ENCODE data around the gene CEBPE.
"Not testable (repeated sequence)": the region's sequence is repeated elsewhere in the genome, so short reads cannot be mapped to it uniquely, and the experiment has no call there.

Gene CEBPE

DNA sequence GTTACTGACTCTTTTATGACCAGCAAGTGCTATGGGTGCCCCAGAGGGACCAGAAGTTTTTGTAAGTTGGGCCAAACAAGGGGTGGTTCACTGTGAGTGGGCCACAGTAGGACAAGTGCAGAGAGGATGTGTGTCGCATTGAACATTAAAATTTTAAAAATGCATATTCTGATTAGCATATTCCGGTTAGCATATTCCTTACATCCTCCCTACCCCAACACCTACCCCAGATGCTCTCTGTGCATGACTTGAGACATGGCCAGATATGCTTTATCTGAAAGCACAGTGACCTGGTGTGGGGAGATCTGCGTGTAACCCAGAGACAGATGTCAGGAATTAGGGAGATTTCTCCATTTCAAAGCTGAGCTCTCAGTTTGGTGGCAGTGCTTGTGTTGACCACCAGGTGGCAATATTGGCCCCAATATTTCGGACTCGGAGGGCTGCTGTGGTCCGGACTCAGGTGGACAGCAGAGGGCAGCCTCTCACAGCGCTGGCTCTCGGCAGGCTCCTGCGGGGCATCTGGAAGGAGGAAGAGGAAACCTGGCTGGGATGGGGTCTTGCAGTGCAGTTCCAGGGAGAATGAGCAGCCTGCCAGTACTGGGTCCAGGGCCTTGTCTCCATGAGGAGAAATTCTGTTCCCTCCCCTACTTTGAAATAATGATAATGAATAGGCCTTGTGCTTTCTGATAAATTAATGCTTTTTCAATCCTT, 1.6 kb upstream of the CEBPE start:
- peak; percentile 79 for DNase-seq

DNA sequence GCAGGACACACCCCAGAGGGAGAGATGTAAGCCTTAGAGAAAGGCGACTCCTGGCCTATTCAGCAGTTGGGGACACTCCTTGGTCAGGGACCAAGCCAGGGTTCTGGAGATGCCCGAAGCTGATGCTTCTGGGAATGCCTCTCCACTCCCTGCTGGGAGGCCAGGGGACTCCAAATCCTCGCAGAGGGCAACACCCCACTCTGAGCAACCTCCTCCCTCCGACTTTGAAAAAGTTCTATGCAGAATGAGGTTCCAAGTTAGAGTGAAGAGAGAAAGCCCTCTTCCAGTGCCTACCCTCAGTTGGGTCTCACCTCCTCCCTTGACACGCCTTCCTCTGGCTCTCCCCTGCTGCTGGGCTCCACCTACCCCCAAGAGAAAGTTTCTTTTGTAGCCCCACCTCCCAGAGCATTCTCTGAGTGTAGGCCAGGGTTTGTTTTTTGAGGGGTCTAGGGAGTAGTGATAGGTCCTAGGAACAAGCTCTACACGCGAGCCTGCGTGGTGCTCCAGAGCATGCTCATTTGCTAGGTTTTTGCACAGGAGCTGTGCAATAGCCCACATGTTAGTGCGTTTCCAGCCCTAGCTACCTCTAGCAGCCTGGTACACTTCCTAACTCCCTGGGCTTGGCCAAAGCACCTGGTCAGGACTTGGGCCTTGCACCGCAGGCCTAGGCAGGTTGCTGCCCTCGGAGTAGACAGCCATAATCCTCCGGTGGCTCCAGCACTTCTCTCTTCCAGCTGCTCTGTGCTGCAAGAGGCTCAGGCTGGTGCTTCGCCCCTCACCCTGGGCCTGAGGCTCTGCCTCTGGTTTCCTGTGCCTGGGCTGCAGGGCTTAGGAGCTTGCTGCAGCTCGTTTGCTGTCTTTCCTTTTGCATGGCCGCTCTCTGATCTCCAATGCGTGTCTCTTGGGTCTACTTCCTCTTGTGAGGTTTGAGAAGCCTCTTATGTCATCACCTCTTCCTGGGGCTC, 590 bp upstream of the CEBPE start:
- DNase-seq, result peak; percentile 84

DNA sequence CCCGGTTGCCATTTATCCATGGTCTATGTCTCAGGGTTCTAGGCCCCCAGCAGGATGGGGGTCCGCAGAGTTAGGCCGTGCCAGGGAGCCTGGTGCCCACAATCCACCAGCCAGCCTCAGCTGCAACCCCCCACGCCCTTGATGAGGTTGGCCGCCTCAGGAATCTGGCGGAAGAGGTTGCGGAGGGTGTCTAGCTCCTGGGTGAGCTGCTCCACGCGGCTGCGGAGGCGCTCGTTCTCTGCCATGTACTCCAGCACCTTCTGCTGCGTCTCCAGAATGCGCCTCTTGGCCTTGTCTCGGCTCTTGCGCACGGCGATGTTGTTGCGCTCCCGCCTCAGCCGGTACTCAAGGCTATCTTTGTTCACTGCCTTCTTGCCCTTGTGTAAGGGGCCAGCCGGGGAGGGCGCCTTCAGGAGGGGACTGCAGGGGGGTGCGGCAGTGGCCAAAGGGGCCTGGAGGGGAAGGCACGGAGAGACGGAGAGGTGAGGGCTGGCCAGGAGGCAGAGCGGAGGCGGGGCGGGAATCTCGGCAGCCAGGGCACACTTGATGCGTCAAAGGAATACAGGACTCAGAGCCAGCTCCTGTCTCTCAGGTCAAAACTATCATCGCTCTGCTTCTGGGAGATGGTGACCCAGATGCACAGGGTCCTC, 1.6 kb downstream of the CEBPE start:
- no peak for DNase-seq

DNA sequence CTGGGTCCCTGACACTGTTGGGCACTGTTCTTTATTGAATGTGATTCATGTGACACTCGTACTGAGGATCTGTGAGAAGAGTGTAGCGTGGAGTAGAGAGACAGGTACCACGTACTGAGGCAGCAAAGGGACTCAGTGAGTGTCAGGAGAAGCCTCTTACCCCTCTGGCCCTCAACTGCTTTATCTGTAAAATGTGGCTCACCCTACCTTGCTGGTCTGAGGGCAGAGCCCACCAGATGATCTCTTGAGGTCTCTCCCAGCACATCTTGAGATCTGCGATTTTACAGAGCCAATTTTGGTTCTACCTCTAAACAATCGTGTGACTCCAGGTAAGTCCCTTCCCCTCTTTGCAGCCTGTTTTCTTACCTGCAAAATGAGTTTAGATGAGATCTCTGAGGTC, 3.1 kb downstream of the CEBPE start:
- DNase-seq, result no peak

DNA sequence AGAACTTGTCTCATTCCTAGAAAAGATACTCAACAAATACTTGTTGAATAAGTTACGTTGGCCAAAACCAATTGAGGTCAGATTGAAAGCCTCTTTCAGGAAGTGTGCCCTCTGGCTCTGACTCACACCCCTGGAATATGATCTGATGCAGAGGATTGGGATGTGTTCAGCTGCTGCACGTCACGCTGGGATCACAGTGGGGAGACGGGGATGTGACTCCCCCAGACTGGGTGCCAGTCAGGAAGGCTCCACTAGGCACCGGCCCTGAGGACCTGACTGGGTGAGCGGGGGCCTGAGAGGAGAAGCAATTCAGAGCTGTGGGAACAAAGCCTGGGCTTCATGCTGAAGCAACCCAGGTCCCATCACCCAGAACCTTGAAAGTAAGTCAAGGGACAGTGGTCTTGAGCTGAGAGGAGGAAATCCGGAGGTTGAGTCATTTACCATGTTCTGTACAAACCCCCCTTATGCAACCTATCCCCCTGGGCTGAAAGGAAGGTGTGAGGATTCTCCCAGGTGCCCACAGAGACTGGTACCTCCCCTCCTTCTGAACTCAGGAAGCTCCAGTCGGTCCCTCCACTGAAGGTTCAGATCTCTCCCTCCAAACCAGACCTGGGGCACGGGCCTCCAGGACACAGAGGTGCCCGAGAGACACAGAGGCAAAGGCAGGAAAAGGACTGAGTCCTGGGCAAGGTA, 3.9 kb downstream of the CEBPE start:
- DNase-seq, result no peak

DNA sequence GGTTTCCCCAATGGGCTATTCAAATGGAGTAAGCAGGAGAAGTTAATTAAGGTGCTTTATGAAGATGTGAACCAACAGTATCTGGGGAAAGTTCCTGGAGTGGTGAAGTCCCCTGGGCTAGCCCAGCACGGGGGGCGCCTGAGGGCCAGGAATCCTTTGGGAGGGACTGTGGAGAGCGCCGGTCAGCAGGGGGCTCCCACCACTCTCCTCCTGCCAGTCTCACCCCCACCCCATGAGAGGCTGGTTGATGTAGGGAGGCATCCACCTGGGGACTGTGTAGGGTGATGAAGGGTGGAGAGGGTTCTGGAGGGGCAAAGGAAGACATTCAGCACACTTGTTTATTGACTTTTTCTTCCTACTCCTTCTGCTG, 4.4 kb downstream of the CEBPE start:
- DNase-seq, result no peak

DNA sequence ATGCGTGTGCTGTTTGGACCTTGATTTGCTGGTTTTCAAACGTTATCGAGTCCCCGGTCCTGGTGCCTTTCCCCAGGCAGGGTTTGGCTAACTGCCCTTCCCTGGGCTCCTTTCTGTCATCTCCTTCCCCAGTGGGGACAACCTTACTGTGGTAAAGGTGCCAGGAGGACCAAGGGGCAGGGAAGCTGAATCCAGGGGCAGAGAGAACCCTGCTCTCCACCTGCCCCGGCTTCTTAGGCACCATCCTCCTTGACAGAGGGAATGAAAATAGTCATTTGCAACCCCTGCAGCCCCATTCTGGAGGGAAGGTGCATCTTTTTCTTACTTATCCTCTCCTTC, 5.0 kb downstream of the CEBPE start:
- DNase-seq, result no peak

DNA sequence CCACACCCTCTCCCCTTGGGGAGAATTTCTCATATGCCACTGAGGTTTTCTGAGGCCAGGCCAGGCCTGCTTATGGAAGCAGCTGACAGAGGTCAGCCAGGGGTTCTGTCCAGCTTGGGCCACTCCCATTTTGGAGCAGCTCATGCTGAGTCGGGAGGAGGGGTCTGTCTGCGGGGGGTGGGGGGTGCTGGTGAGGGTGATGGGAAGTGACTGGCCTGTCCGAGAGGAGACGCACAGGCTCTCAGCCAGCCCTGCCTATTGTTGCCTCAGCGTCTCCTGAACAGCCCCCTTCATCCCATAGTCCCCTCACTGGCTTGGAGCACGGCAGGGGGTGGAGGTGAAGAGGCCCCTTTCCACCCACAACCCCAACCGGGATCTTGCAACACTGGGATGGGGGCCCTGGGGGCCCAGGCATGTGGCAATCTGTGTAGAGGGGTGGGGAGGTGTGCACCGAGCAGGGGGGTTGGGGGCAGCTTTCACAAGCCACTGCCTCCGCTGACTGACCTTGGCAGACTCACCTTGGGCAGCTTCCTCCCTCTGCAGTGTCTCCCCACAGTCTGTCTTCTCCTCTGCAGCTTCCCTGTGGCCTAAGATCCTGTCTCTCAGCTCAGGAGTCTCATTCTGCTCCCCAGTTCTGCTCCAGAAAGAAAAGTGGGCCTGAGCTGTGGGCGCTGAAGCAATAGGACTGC, 5.5 kb downstream of the CEBPE start:
- DNase-seq, result no peak

DNA sequence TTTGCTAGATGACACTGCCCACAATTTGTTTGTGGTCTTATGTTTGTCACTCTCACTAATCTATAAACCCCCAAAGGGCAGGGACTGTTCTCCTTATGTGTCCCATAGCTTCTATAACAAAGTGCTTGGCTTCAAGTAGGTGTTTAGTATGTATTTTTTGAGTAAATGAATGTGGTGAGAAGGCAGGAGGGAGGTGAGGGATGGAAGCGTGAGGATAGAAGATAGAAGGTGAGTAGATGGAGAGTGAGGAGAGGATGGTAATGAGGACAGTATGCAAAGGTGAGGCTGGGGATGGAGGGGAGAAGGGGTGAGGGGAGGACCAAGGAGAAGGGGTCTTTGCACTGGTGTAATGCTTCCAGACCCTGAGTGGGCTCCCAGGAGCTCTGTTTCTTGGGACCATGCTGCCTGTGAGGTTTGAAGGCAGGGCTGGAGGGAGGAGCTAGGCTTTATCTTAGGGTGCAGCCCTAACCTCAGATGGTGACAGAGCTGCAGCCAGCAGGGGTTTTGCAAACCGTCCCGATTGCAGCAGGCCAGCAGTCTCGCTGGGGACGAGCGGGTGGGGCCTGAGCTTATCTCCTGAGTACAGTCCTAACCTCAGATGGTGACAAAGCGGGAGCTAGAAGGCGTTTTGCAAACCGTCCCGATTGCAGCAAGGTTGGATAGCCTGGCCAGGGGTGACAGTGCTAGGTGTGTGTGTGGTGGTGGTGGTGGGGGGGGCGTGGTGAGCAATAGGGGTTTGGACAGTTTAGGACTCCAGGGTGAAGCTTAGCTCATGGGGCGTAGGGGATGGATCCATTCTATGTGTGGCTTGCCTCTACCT, 6.5 kb downstream of the CEBPE start:
- no peak for DNase-seq

DNA sequence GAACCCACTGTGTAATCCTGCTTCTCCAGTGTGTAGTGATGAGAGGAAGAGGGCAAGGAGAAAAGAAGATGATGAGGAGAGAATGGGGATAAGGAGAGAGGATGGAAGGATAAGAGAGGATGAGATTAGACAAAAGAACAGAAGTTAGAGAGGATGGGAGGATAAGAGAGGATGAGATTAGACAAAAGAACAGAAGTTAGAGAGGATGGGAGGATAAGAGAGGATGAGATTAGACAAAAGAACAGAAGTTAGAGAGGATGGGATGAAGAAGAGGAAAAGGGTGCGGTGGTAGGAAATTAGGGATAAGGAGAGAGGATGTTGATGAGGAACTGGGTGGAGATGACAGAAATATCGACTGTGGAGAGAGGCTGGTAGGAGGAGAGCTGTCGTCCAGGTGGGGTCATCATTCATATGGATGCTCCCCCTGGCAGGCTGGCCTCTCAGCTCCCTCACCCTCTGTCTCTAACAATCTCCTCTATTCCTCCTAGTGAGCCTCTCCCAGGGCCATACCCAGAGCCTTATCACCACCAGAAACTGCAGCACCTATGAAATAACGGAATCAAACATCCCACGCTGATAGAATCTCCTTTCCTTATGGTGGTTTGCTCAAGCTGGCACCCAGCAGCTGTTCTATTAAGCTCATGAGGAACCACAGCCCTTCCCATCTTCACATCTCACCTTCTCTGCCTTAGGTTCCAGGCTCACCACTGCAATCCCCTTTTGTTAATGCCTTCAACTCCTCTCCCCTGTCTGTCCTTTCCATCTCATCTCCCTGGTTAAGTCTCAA, 8.3 kb downstream of the CEBPE start:
- DNase-seq, result no peak

DNA sequence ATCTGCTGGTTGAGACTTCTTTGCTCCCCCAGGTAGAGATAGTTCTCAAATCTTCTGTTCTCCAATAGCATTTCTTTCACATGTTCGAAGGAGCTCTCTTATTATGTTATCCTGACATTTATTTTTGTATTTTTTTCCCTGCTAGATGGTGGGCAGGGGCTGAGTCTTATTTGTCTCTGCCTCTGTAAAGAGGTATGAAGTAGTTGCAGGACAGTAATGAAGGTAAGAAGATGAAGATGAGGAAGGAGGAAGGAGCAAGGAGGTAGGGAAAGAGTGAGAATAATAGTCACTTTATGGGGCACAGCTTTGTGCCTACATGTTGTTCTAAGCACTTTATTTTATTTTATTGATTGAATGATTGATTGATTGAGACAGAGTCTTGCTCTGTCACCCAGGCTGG, 9.3 kb downstream of the CEBPE start:
- no peak for DNase-seq

DNA sequence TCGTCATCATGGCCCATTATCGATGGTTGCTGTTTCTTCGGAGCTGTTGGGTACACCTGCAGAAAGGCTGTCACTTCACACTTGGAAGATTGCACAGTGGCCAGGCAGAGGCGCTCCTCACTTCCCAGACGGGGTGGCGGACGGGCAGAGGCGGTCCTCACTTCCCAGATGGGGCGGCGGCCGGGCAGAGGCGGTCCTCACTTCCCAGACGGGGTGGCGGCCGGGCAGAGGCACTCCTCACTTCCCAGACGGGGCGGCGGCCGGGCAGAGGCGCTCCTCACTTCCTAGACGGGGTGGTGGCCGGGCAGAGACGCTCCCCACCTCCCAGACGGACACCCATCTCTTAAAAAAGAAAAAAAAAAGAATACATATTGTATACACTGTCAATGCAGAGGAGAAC, 10.9 kb downstream of the CEBPE start:
- not testable (repeated sequence) for DNase-seq

DNA sequence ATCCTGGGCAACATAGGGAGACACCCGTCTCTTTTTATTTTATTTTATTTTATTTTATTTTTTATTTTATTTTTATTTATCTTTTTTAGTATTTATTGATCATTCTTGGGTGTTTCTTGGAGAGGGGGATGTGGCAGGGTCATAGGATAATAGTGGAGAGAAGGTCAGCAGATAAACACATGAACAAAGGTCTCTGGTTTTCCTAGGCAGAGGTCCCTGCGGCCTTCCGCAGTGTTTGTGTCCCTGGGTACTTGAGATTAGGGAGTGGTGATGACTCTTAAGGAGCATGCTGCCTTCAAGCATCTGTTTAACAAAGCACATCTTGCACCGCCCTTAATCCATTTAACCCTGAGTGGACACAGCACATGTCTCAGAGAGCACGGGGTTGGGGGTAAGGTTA, 11.4 kb downstream of the CEBPE start:
- not testable (repeated sequence) for DNase-seq

DNA sequence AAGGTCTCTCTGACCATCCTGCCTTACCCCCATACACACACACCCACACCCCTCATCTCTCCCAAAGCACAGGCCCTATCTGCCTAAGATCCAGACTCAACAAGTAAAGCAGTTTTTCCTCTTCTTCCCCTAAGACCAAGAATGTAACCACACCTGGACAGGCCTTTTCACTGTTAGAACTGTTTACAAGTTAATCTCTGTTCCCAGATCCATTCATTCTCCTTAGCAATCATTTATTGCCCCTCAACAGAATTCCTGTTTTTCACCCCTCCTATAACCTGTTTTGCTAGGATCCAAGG, 12.4 kb downstream of the CEBPE start:
- no peak for DNase-seq

DNA sequence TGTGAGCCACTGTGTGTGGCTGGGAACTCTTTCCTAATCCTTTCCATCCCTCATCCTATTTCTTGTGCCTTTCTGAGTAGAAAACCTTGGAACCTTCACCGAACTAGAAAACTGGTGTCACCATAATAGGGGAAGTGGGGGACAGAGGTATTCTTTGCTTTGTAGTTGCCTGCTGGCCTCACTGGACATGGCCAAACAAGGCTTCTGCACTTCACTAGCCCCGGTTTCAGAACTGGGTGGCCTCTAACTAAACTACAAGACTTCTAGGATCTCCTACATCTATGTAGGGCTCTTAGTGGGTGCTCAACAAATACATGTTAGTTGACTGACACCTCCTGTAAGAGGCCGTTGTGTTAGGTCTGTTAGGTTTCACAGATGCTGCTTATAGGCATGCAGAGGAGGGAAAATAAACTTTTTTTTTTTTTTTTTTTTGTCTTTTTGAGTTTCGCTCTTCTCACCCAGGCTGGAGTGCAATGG, 13.7 kb downstream of the CEBPE start:
- DNase-seq, result no peak

DNA sequence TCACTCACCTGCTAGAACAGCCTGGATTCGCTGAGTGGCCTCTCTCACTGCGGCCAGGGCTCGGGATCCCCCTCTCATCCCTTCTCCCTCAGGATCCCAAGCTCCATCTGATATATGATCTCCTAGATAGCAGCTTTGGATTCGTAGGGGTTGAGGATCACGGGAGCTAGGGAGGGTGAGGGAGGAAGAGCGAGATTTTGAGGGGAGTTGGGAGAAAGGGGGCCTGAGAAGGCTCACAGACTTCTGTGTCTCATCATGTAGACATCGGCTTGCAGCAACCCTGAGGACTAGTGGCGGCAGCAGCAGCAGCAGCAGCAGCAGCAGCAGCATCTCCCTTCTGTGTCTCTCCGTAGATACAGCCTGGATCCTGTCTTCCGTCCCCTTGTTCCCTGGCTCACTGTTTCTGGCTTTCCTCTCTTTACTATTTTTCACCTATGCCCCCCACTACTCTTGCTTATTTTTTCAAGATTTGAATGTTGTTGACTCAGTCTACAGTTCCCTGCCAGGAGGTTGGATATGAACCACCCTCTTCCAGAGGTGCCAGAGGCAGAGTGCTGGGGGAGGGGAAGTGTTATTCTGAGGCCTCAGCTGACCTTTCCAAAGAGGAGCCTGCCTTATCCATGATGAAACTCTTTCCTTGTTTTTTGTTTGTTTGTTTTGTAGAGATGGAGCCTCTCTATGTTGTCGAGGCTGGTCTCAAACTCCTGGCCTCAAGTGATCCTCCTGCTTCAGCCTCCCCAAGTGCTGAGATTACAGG, 14.3 kb downstream of the CEBPE start, which contains the start of gene CIROP:
TSS of gene CIROP (minus strand) at position 399 of the 757 bp plus-strand sequence. CDS start at position 330, 69 bp downstream.
- no peak for DNase-seq

DNA sequence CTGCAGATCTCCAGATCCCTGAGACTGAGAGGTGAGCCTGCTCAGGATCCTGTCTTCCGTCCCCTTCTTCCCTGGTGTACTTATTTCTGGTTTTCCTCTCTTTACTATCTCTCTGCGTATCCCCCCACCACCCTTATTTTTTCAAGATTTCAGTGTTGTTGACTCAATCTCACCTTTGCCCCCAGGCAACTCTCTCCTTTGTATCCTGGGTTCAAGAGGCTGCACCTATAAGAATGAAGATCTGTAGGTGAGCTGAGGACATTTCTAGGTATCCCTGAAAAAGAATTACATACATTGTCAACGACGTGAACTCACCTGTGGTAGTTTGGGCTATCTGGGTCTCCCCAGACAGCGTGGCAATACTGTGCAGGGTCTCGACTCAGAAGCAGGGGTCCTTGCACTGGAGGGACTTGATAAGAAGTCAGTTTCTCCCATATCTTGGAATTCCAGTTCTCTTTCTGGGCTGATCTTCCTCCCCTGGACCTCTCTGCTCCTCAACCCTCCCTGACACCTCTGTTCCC, 14.9 kb downstream of the CEBPE start:
- no peak for DNase-seq

DNA sequence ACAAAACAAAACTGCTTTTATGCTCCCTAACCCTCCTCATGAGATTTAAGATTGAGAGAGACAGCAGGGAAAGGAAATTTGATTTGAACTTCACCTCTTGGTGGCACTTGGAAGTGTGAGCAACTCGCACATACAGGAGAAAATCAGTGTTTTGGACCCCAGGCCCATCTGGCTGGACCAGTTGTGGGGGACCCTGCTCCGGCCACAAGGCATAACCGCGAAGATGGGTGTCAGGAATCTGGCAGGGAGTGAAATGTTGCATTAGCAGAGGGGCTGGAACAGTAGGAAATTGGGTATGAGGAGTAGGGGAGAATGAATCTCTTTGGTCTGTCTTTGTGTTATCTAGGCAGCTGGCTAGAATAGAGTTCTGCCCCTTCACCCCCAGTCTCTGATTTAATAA, 15.5 kb downstream of the CEBPE start:
- DNase-seq, result no peak

DNA sequence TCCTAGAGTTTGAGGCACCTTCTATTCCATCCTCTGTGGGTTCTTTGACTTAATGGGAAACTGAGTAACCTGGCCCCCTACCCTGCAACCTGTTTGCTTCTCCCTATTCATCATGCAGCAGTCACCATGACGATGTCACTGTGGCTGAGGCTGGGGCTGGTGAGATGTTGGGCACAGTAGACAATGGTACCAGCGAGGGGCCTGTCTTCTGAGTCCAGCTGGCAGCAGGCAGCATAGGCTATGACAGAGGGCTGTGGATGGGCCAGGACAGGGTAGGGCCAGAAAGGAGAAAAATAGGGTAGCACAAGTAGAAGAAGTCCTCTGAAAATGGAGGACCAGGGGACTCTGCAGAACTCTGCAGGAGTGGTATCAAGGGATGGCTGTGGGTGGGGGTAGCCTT, 16.3 kb downstream of the CEBPE start:
- no peak for DNase-seq

All from GDM1 (cell line).